ENCODE results near the gene NEURL2. TPM values are rescaled to one million over a fixed set of nuclear protein-coding genes. Genes with fewer than 3 reads are reported as not detected.

The NEURL2 gene
- total RNA-seq, 1 experiment from 2014 or later: 2.0 TPM

DNA sequence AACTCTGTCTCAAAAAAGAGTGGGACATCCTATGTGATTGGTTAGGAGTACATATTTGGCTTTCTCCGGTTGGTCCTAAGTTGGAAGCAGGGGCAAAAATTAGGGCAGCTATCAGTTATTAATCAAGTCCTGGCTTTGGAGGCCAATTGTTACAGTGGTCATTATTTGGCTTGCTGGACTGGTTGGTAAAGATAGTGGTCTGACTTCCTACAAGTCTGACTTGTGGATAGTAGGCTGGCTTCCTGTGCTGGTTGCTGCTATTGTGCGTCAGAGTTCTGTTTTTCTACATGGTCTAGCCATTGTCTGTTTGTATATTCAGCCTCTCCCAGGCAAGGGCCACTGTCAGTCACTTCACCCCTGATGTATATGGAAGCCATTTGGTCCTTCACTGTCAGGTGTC lies 40.8 kb downstream of the NEURL2 start:
- H3K36me3 Mint-ChIP-seq (ENCODE audit: insufficient read depth, unreplicated experiment): peaks cover 41% of the 10 kb centered on the region
- no peak overlapping the region for H3K27ac Mint-ChIP-seq (ENCODE audit: low read depth, unreplicated experiment)
- no peaks in the 10 kb centered on the region for H3K4me1 Mint-ChIP-seq (ENCODE audit: insufficient read depth, unreplicated experiment)
- no peaks in the 10 kb centered on the region for H3K9me3 Mint-ChIP-seq (ENCODE audit: unreplicated experiment)
- H3K4me3 Mint-ChIP-seq (ENCODE audit: unreplicated experiment): no peak overlapping the region
- no TSS peak for BruUV-seq (replicated peaks)
- no peak for DNase-seq (ENCODE audit: unreplicated experiment)
- intact Hi-C loops (cut with micrococcal nuclease): no loop called here
- TF ChIP-seq, protein P1, sequence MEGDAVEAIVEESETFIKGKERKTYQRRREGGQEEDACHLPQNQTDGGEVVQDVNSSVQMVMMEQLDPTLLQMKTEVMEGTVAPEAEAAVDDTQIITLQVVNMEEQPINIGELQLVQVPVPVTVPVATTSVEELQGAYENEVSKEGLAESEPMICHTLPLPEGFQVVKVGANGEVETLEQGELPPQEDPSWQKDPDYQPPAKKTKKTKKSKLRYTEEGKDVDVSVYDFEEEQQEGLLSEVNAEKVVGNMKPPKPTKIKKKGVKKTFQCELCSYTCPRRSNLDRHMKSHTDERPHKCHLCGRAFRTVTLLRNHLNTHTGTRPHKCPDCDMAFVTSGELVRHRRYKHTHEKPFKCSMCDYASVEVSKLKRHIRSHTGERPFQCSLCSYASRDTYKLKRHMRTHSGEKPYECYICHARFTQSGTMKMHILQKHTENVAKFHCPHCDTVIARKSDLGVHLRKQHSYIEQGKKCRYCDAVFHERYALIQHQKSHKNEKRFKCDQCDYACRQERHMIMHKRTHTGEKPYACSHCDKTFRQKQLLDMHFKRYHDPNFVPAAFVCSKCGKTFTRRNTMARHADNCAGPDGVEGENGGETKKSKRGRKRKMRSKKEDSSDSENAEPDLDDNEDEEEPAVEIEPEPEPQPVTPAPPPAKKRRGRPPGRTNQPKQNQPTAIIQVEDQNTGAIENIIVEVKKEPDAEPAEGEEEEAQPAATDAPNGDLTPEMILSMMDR (IDR thresholded peaks at IDR 0.05; ENCODE audit: unreplicated experiment): no peak
- CTCF ChIA-PET: interaction anchor here (1.9 kb wide), 1 partner anchor 51 kb away, joined by 4 read pairs; no protein-coding TSS in a partner anchor
- H3K27me3 Mint-ChIP-seq (ENCODE audit: insufficient read depth, unreplicated experiment): no peaks in the 10 kb centered on the region
- POLR2A ChIA-PET: interaction anchor here (0.7 kb wide), 1 partner anchor 1500 kb away, joined by 3 read pairs; no protein-coding TSS in a partner anchor

DNA sequence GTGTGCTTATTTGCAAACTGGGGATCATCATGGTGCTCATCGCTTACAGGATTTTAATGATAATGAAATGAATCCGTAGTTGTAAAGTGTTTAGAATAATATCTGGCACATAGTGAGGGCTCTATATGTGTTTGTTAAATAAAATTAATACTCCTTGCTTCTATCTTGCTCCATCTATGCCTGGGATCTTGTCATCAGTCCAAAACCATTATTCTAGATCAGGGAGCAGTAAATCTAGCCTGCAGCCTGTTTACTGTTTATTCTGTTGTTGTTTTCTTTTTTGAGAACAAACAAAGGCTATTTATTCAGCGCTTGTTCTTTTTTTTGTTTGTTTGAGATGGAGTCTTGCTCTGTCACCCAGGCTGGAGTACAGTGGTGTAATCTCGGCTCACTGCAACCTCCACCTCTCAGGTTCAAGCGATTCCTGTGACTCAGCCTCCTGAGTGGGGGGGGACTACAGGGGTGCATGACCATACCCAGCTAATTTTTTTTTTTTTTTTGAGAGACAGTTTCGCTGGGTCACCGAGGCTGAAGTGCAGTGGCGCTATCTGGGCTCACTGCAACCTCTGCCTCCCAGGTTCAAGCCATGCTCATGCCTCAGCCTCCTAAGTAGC lies 41.9 kb downstream of the NEURL2 start:
- BruUV-seq (replicated peaks): no TSS peak
- TF ChIP-seq, protein P1 (IDR thresholded peaks at IDR 0.05; ENCODE audit: unreplicated experiment): no peak
- ChIA-PET CTCF (interaction anchor here (0.6 to 1.9 kb wide), 4 partner anchors 10 to 109 kb away, joined by 3 to 4 read pairs (median 4); no protein-coding TSS in a partner anchor), POLR2A (interaction anchor here (0.7 to 0.9 kb wide), 3 partner anchors 7 to 100 kb away, joined by 4 read pairs; no protein-coding TSS in a partner anchor)
- no peaks in the 10 kb centered on the region for H3K4me1 Mint-ChIP-seq (ENCODE audit: insufficient read depth, unreplicated experiment)
- intact Hi-C loops (cut with micrococcal nuclease): no loop called here
- no peak overlapping the region for H3K4me3 Mint-ChIP-seq (ENCODE audit: unreplicated experiment)
- no peaks in the 10 kb centered on the region for H3K27me3 Mint-ChIP-seq (ENCODE audit: insufficient read depth, unreplicated experiment)
- DNase-seq (ENCODE audit: unreplicated experiment): no peak
- no peak overlapping the region for H3K27ac Mint-ChIP-seq (ENCODE audit: low read depth, unreplicated experiment)
- peaks cover 40% of the 10 kb centered on the region for H3K36me3 Mint-ChIP-seq (ENCODE audit: insufficient read depth, unreplicated experiment)
- H3K9me3 Mint-ChIP-seq (ENCODE audit: unreplicated experiment): no peaks in the 10 kb centered on the region

DNA sequence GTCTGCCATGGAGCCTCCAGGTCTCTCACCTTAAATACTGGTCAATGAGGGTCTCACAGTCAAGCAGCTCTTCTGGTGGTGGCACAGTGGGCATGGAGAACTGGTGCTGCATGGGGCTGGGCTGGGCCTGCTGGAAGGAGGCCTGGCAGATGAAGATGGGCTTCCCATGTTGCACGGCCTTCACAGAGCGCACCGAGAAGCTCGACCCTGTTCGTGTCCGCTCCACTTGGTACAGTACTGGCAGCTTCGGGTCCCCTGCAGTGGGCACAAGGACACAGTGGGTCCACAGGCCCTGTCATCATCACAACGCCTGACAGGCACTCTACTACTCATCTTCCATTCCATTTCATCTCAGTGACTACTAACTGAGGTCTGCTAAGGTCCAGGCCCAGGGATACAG lies 42.6 kb downstream of the NEURL2 start:
- no peak overlapping the region for H3K4me3 Mint-ChIP-seq (ENCODE audit: unreplicated experiment)
- no TSS peak for BruUV-seq (replicated peaks)
- TF ChIP-seq, protein P1 (IDR thresholded peaks at IDR 0.05; ENCODE audit: unreplicated experiment): no peak
- POLR2A ChIA-PET: interaction anchor here (0.7 kb wide), 1 partner anchor 15 kb away, joined by 3 read pairs; the partner anchor contains the start of gene SNX21
- H3K36me3 Mint-ChIP-seq (ENCODE audit: insufficient read depth, unreplicated experiment): peaks cover 46% of the 10 kb centered on the region
- DNase-seq (ENCODE audit: unreplicated experiment): no peak
- H3K27ac Mint-ChIP-seq (ENCODE audit: low read depth, unreplicated experiment): no peak overlapping the region
- H3K9me3 Mint-ChIP-seq (ENCODE audit: unreplicated experiment): no peaks in the 10 kb centered on the region
- intact Hi-C loops (cut with micrococcal nuclease): no loop called here
- no peaks in the 10 kb centered on the region for H3K4me1 Mint-ChIP-seq (ENCODE audit: insufficient read depth, unreplicated experiment)
- H3K27me3 Mint-ChIP-seq (ENCODE audit: insufficient read depth, unreplicated experiment): no peaks in the 10 kb centered on the region
- CTCF ChIA-PET: interaction anchor here (0.6 to 1.9 kb wide), 3 partner anchors 29 to 242 kb away, joined by 3 to 4 read pairs (median 3); no protein-coding TSS in a partner anchor

DNA sequence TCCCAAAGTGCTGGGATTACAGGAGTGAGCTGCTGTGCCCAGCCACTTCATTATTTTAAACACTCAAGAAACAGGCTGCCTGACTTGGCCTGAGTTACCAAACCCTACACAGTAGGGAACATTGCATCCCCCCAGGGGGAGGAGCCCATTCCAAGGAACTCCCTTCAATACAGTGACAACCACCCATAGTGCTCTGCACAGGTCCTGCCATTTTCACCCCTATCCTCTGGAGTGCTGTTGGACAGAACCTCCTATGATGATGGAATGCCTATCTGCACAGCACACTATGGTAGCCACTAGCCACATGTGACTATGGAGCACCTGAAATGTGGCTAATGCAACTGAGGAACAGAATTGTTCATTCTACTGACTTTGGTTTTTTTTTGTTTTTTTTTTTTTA lies 45.6 kb downstream of the NEURL2 start:
- Mint-ChIP-seq H3K27ac (ENCODE audit: low read depth, unreplicated experiment) (no peak overlapping the region), H3K36me3 (ENCODE audit: insufficient read depth, unreplicated experiment) (peaks cover 58% of the 10 kb centered on the region), H3K9me3 (ENCODE audit: unreplicated experiment) (no peaks in the 10 kb centered on the region), H3K4me3 (ENCODE audit: unreplicated experiment) (no peak overlapping the region), H3K4me1 (ENCODE audit: insufficient read depth, unreplicated experiment) (no peaks in the 10 kb centered on the region), H3K27me3 (ENCODE audit: insufficient read depth, unreplicated experiment) (no peaks in the 10 kb centered on the region)
- ChIA-PET CTCF (interaction anchor here (0.6 to 1.9 kb wide), 2 partner anchors 125 to 409 kb away, joined by 3 to 6 read pairs; no protein-coding TSS in a partner anchor), POLR2A (interaction anchor here (0.6 to 1.6 kb wide), 4 partner anchors 10 to 23 kb away, joined by 3 to 5 read pairs (median 4); partner anchors contain the start of gene SNX21)
- intact Hi-C loops (cut with micrococcal nuclease): no loop called here
- BruUV-seq (replicated peaks): no TSS peak
- TF ChIP-seq, protein P1 (IDR thresholded peaks at IDR 0.05; ENCODE audit: unreplicated experiment): no peak
- DNase-seq (ENCODE audit: unreplicated experiment): no peak
